Measurements from ENCODE around the gene P2RY2.

The P2RY2 gene

DNA sequence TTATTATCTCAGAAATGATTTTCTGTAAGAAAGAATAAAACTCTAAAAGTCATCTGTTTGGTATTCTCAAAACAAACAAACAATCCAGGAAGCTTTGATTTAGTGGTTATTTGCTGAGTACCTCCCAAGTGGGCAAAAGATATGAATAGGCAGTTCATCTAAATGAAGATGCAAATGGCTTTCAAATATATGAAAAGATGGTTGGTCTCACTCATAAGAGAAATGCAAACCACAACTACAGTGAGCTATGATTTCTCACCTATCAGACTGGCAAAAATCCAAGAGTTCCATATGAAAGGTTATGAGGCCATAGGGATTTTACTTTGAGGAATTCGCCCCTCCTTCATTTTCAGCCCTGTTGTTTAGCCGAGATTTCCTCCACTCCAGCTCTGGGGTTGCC lies 11.3 kb upstream of the P2RY2 start:
- TF ChIP-seq SUZ12 (IDR thresholded peaks at IDR 0.05; ENCODE audit: extremely low read depth, insufficient read depth, insufficient read length) (no peak), ZNF274 (IDR thresholded peaks at IDR 0.05; ENCODE audit: low read depth, low read length) (no peak)
- Histone ChIP-seq H3K4me1 (ENCODE audit: insufficient read depth, insufficient read length) (no peaks in the 10 kb centered on the region), H3K4me3 (ENCODE audit: insufficient read length, low read depth) (no peak overlapping the region), H3K9ac (ENCODE audit: insufficient read length, low read depth) (no peak overlapping the region), H3K27me3 (ENCODE audit: insufficient read depth, insufficient read length) (no peaks in the 10 kb centered on the region), H3K9me3 (ENCODE audit: insufficient read depth, low read length) (no peaks in the 10 kb centered on the region), H3K36me3 (ENCODE audit: insufficient read depth, insufficient read length, low read length) (no peaks in the 10 kb centered on the region)
- DNase-seq (ENCODE audit: low read depth, low spot score) = no peak

- no peak for DNase-seq (ENCODE audit: low read depth, low spot score)
- H3K9ac ChIP-seq (ENCODE audit: insufficient read length, low read depth) = no peak overlapping the region
- TF ChIP-seq YY1 (IDR thresholded peaks at IDR 0.05; ENCODE audit: insufficient read depth, insufficient read length) (no peak), SUZ12 (IDR thresholded peaks at IDR 0.05; ENCODE audit: extremely low read depth, insufficient read depth, insufficient read length) (no peak), ZNF274 (IDR thresholded peaks at IDR 0.05; ENCODE audit: low read depth, low read length) (no peak)
- no peaks in the 10 kb centered on the region for H3K27me3 ChIP-seq (ENCODE audit: insufficient read depth, insufficient read length)
- no peaks in the 10 kb centered on the region for H3K9me3 ChIP-seq (ENCODE audit: insufficient read depth, low read length)
- no peaks in the 10 kb centered on the region for H3K36me3 ChIP-seq (ENCODE audit: insufficient read depth, insufficient read length, low read length)
- H3K4me3 ChIP-seq (ENCODE audit: insufficient read length, low read depth) = no peak overlapping the region
- no peaks in the 10 kb centered on the region for H3K4me1 ChIP-seq (ENCODE audit: insufficient read depth, insufficient read length)
Measured at GRCh38 chr11:73209892-73210291, 8.2 kb upstream of the P2RY2 start.

GRCh38 chr11:73210916-73211667 lies 7.0 kb upstream of the P2RY2 start:
- Histone ChIP-seq H3K9me3 (ENCODE audit: insufficient read depth, low read length) (no peaks in the 10 kb centered on the region), H3K4me3 (ENCODE audit: insufficient read length, low read depth) (no peak overlapping the region), H3K4me1 (ENCODE audit: insufficient read depth, insufficient read length) (no peaks in the 10 kb centered on the region), H3K36me3 (ENCODE audit: insufficient read depth, insufficient read length, low read length) (no peaks in the 10 kb centered on the region), H3K9ac (ENCODE audit: insufficient read length, low read depth) (no peak overlapping the region), H3K27me3 (ENCODE audit: insufficient read depth, insufficient read length) (no peaks in the 10 kb centered on the region)
- no peak for TF ChIP-seq YY1 (IDR thresholded peaks at IDR 0.05; ENCODE audit: insufficient read depth, insufficient read length)
- TF ChIP-seq ZNF274 (IDR thresholded peaks at IDR 0.05; ENCODE audit: low read depth, low read length) = no peak
- no peak for TF ChIP-seq SUZ12 (IDR thresholded peaks at IDR 0.05; ENCODE audit: extremely low read depth, insufficient read depth, insufficient read length)
- DNase-seq (ENCODE audit: low read depth, low spot score) = no peak

GRCh38 chr11:73213196-73214143 lies 4.6 kb upstream of the P2RY2 start:
- no peak for DNase-seq (ENCODE audit: low read depth, low spot score)
- H3K9me3 ChIP-seq (ENCODE audit: insufficient read depth, low read length) = no peaks in the 10 kb centered on the region
- H3K27me3 ChIP-seq (ENCODE audit: insufficient read depth, insufficient read length) = peaks cover 19% of the 10 kb centered on the region
- no peaks in the 10 kb centered on the region for H3K36me3 ChIP-seq (ENCODE audit: insufficient read depth, insufficient read length, low read length)
- no peak overlapping the region for H3K9ac ChIP-seq (ENCODE audit: insufficient read length, low read depth)
- H3K4me1 ChIP-seq (ENCODE audit: insufficient read depth, insufficient read length) = peaks cover 2% of the 10 kb centered on the region
- no peak for TF ChIP-seq YY1 (IDR thresholded peaks at IDR 0.05; ENCODE audit: insufficient read depth, insufficient read length)
- no peak for TF ChIP-seq ZNF274 (IDR thresholded peaks at IDR 0.05; ENCODE audit: low read depth, low read length)
- TF ChIP-seq SUZ12 (IDR thresholded peaks at IDR 0.05; ENCODE audit: extremely low read depth, insufficient read depth, insufficient read length) = no peak
- no peak overlapping the region for H3K4me3 ChIP-seq (ENCODE audit: insufficient read length, low read depth)

DNA sequence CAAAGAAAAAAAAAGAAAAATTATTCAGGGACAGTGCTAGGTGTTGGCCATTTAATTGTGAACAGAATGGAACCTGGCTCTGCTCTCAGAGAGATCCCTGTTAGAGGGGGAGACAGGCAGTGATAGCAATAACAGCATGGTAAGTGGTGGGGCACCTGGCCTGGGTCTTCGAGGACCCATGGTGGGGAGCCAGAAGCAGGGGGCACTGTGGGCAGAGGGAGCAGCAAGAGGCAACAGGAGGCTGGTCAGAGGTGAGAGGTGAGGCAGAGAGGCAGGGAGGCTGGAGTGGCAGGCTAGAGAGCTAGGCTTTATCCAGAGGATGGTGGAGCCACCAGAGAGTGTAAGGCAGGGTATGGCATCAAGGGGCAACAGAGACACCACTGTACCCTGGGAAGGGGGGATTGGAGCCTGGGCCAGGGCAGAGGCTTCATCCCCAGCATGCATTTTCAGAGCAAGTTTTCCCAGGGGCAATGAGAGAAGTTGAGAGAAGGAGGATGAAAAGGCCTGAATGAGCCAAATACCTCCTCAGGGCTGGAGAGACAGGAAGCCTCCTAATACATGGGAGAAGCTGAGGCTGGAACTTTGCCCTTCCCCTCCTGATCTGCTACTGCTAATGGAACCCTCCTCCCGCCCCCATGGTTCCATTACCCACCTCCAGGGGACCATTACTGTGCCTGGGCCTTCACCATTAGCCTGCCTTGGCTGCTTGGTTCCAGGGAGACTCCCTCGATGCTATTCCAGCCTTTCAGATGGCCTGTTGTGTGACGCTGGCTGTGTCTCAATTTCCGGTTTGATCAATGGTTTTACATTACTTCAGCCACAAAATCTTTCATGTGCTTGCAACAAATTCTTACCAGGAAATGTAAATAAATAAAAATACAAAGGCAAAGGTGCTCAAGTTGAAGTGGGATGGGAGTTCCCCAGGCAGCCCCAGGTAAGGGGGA lies 2.6 kb upstream of the P2RY2 start:
- peaks cover 39% of the 10 kb centered on the region for H3K27me3 ChIP-seq (ENCODE audit: insufficient read depth, insufficient read length)
- no peak for TF ChIP-seq SUZ12 (IDR thresholded peaks at IDR 0.05; ENCODE audit: extremely low read depth, insufficient read depth, insufficient read length)
- TF ChIP-seq ZNF274 (IDR thresholded peaks at IDR 0.05; ENCODE audit: low read depth, low read length) = no peak
- TF ChIP-seq YY1 (IDR thresholded peaks at IDR 0.05; ENCODE audit: insufficient read depth, insufficient read length) = no peak
- H3K9ac ChIP-seq (ENCODE audit: insufficient read length, low read depth) = no peak overlapping the region
- no peak overlapping the region for H3K4me3 ChIP-seq (ENCODE audit: insufficient read length, low read depth)
- H3K36me3 ChIP-seq (ENCODE audit: insufficient read depth, insufficient read length, low read length) = no peaks in the 10 kb centered on the region
- H3K9me3 ChIP-seq (ENCODE audit: insufficient read depth, low read length) = no peaks in the 10 kb centered on the region
- DNase-seq (ENCODE audit: low read depth, low spot score) = no peak
- peaks cover 2% of the 10 kb centered on the region for H3K4me1 ChIP-seq (ENCODE audit: insufficient read depth, insufficient read length)

DNA sequence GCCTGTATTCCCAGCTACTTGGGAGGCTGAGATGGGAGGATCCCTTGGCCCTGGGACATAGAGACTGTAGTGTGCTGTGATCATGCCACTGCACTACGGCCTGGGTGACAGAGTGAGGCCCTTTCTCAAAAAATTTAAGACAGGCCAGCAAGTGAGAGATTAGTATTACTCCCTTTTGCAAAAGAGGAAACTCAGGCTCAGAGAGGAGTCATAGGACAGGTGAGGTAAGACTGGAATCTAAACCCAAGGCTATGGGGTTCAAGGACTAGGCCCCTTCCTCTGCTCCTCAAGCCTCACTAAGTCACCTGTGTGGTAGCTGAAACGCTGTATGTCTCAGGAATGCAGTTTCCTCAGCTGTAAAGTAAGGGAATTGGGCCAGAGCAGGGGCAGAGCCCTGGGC lies 1.6 kb upstream of the P2RY2 start:
- Histone ChIP-seq H3K27me3 (ENCODE audit: insufficient read depth, insufficient read length) (peaks cover 43% of the 10 kb centered on the region), H3K4me1 (ENCODE audit: insufficient read depth, insufficient read length) (peaks cover 2% of the 10 kb centered on the region), H3K9me3 (ENCODE audit: insufficient read depth, low read length) (no peaks in the 10 kb centered on the region), H3K4me3 (ENCODE audit: insufficient read length, low read depth) (no peak overlapping the region), H3K36me3 (ENCODE audit: insufficient read depth, insufficient read length, low read length) (no peaks in the 10 kb centered on the region), H3K9ac (ENCODE audit: insufficient read length, low read depth) (no peak overlapping the region)
- no peak for DNase-seq (ENCODE audit: low read depth, low spot score)
- TF ChIP-seq SUZ12 (IDR thresholded peaks at IDR 0.05; ENCODE audit: extremely low read depth, insufficient read depth, insufficient read length) (no peak), ZNF274 (IDR thresholded peaks at IDR 0.05; ENCODE audit: low read depth, low read length) (no peak), YY1 (IDR thresholded peaks at IDR 0.05; ENCODE audit: insufficient read depth, insufficient read length) (no peak)
